HepG2 (cell line): ENCODE measurements around the gene ARPC1B. TPM values are rescaled to one million over a fixed set of nuclear protein-coding genes. Genes with fewer than 3 reads are reported as not detected.

ENCODE experiments used
- AGO1 ChIP-seq: fragments of 200-400 bp; formaldehyde crosslinking; IDR thresholded peaks from 2 replicates; pipeline ENCODE4 v1.6.1; 2017; ENCODE audit warnings: mild to moderate bottlenecking, low read depth, low read length, moderate library complexity; ENCODE audit not compliant: poor library complexity, severe bottlenecking
- BATF2 ChIP-seq: sonication (generic); formaldehyde crosslinking; IDR thresholded peaks from 2 replicates; pipeline ENCODE4 v1.8.0; 2022; ENCODE audit warnings: mild to moderate bottlenecking, missing genetic modification reagents, moderate library complexity
- CSRNP1 ChIP-seq: sonication (generic); formaldehyde crosslinking; IDR thresholded peaks from 2 replicates; pipeline ENCODE4 v1.8.1; 2023; ENCODE audit warnings: mild to moderate bottlenecking, missing genetic modification reagents
- HMGXB4 ChIP-seq, 2 experiments: sonication (generic) in 1 of 2; formaldehyde crosslinking in 1 of 2; IDR thresholded peaks; 2 replicates each; pipeline versions ENCODE4 v1.4.0 to v1.6.1; 2018 to 2020; ENCODE audit warnings: missing genetic modification reagents in 2 of 2, borderline replicate concordance in 1 of 2, low read depth in 1 of 2, mild to moderate bottlenecking in 1 of 2, missing biosample characterization in 1 of 2
- KLF11 ChIP-seq: IDR thresholded peaks from 2 replicates; pipeline ENCODE4 v1.6.1; 2016; ENCODE audit warnings: missing compliant biosample characterization
- NR2F1 ChIP-seq, 2 experiments: fragments of 450-650 bp in 1 of 2; formaldehyde crosslinking in 1 of 2; IDR thresholded peaks; 2 replicates each; pipeline versions ENCODE4 v1.5.0 to v1.6.1; 2016 to 2020; ENCODE audit warnings: mild to moderate bottlenecking in 1 of 2, missing compliant biosample characterization in 1 of 2, missing genetic modification reagents in 1 of 2, moderate library complexity in 1 of 2
- NRL ChIP-seq: sonication (generic); formaldehyde crosslinking; IDR thresholded peaks from 2 replicates; pipeline ENCODE4 v1.5.0; 2020; ENCODE audit warnings: missing genetic modification reagents, mild to moderate bottlenecking, moderate library complexity, borderline replicate concordance
- RAD21 ChIP-seq: fragments of 450-650 bp; formaldehyde crosslinking; IDR thresholded peaks from 2 replicates; pipeline ENCODE4 v1.5.0; 2020; ENCODE audit warnings: mild to moderate bottlenecking
- RAD51 ChIP-seq: fragments of 450-650 bp; IDR thresholded peaks from 2 replicates; pipeline ENCODE4 v1.6.1; 2016; ENCODE audit warnings: borderline replicate concordance
- RELA ChIP-seq: sonication (generic); formaldehyde crosslinking; IDR thresholded peaks from 2 replicates; pipeline ENCODE4 v1.4.0; 2020; ENCODE audit warnings: missing genetic modification reagents
- SALL1 ChIP-seq: sonication (generic); formaldehyde crosslinking; IDR thresholded peaks from 2 replicates; pipeline ENCODE4 v1.8.0; 2022; ENCODE audit warnings: mild to moderate bottlenecking, missing genetic modification reagents
- SOX13 ChIP-seq, 3 experiments: fragments of 450-650 bp in 1 of 3; sonication (generic) in 1 of 3; formaldehyde crosslinking in 1 of 3; IDR thresholded peaks in 2 of 3; conservative IDR thresholded peaks in 1 of 3; 2 replicates each; pipeline versions ENCODE4 v1.5.0 to v1.6.1; 2016 to 2020; ENCODE audit warnings: antibody characterized with exemption in 1 of 3, mild to moderate bottlenecking in 1 of 3, missing compliant biosample characterization in 1 of 3, missing genetic modification reagents in 1 of 3, moderate library complexity in 1 of 3
- TAF1 ChIP-seq: sonication (generic); formaldehyde crosslinking; IDR thresholded peaks from 2 replicates; pipeline ENCODE4 v1.4.0; 2020; ENCODE audit warnings: missing genetic modification reagents
- ZNF143 ChIP-seq: sonication (generic); formaldehyde crosslinking; IDR thresholded peaks from 2 replicates; pipeline ENCODE4 v1.4.0; 2020; ENCODE audit warnings: missing genetic modification reagents
- ZNF17 ChIP-seq: sonication (generic); formaldehyde crosslinking; IDR thresholded peaks from 2 replicates; pipeline ENCODE4 v1.5.0; 2020; ENCODE audit warnings: mild to moderate bottlenecking, missing genetic modification reagents
- ZNF224 ChIP-seq: sonication (generic); formaldehyde crosslinking; IDR thresholded peaks from 2 replicates; pipeline ENCODE4 v1.5.0; 2020; ENCODE audit warnings: mild to moderate bottlenecking, missing genetic modification reagents
- ZNF253 ChIP-seq: sonication (generic); formaldehyde crosslinking; IDR thresholded peaks from 2 replicates; pipeline ENCODE4 v1.8.0; 2022; ENCODE audit warnings: mild to moderate bottlenecking, missing genetic modification reagents, borderline replicate concordance
- ZNF414 ChIP-seq: sonication (generic); formaldehyde crosslinking; IDR thresholded peaks from 2 replicates; pipeline ENCODE4 v1.5.0; 2020; ENCODE audit warnings: missing genetic modification reagents
- ZNF468 ChIP-seq: sonication (generic); formaldehyde crosslinking; IDR thresholded peaks from 2 replicates; pipeline ENCODE4 v1.8.0; 2022; ENCODE audit warnings: mild to moderate bottlenecking, moderate library complexity, missing genetic modification reagents
- ZNF576 ChIP-seq: sonication (generic); formaldehyde crosslinking; IDR thresholded peaks from 2 replicates; pipeline ENCODE4 v1.4.0; 2020; ENCODE audit warnings: mild to moderate bottlenecking, missing genetic modification reagents
- polyA plus RNA-seq, 8 experiments: library from polyadenylated mRNA; depleted of rRNA in 3 of 8; stranded (reverse) in 7 of 8; unstranded in 1 of 8; fragments of >200 nt; fragmentation: Illumina TruSeq in 4 of 8; extraction: Trizol in 4 of 8; gene quantifications; 2 replicates each; pipeline versions ENCODE4 v1.2.1 to v1.2.3, GENCODE V29; 2011 to 2016; ENCODE audit warnings: low read depth in 4 of 8, missing spikeins in 1 of 8, mixed read lengths in 1 of 8; ENCODE audit not compliant: insufficient read depth in 1 of 8
- total RNA-seq, 5 experiments: library from RNA; depleted of rRNA; stranded (reverse); fragments of >200 nt; fragmentation: Illumina TruSeq; extraction: Trizol; gene quantifications; 2 replicates each; pipeline ENCODE4 v1.2.3, GENCODE V29; 2016; ENCODE audit warnings: low read depth in 1 of 5

The ARPC1B gene
- total and polyA plus RNA-seq, 2 of the 13 experiments (the other 11 are each of a cell fraction or from before 2014, with no cell fraction given): 72.9 to 89.1 TPM

GRCh38 chr7:99374111-99375064 lies at the start of gene ARPC1B (continued):
- TF ChIP-seq RELA (CRISPR knock-in tag) (no peak), CSRNP1 (CRISPR knock-in tag) (no peak), ZNF17 (CRISPR knock-in tag) (no peak), BATF2 (CRISPR knock-in tag) (no peak), ZNF414 (CRISPR knock-in tag) (no peak), KLF11 (CRISPR knock-in tag) (no peak), ZNF143 (no peak), RAD51 (no peak), SOX13 (IDR thresholded peaks at IDR 0.05) (no peak), SOX13 (CRISPR knock-in tag; conservative IDR thresholded peaks at IDR 0.05 in 1 of 2, IDR thresholded peaks at IDR 0.05 in 1 of 2) (no peak), RAD21 (peak; percentile 55), HMGXB4 (CRISPR knock-in tag; IDR thresholded peaks at IDR 0.05; ENCODE audit: borderline replicate concordance in 1 of 2, low read depth in 1 of 2) (peak in 1 of 2 experiments; percentile 53; a peak in 1 of 4 replicates), ZNF576 (CRISPR knock-in tag) (no peak), SALL1 (peak; percentile 39; the same call in 1 of the 2 replicates), TAF1 (CRISPR knock-in tag) (peak; percentile 40; the same call in 1 of the 2 replicates), NRL (no peak), ZNF468 (CRISPR knock-in tag) (0 out of 2 replicates have a peak, but pooled peaks have one; percentile 74), ZNF253 (CRISPR knock-in tag) (0 out of 2 replicates have a peak, but pooled peaks have one; percentile 38), NR2F1 (CRISPR knock-in tag; IDR thresholded peaks at IDR 0.05) (no peak), ZNF224 (CRISPR knock-in tag) (no peak), AGO1 (peak; percentile 57)
